GM23338 (cell line): ENCODE data around the gene CHRM5.

ENCODE experiments used
- CREB1 ChIP-seq: fragments of 250-450 bp; sonication (Bioruptor Pico); IDR thresholded peaks from 2 replicates; pipeline ENCODE4 v1.5.0; 2020; ENCODE audit warnings: low read depth, mild to moderate bottlenecking, moderate library complexity
- EZH2 ChIP-seq: fragments of 200-600 bp; sonication (generic); IDR thresholded peaks from one replicate; pipeline ENCODE4 v1.8.0; 2017; ENCODE audit warnings: antibody characterized with exemption, mild to moderate bottlenecking, low read depth; ENCODE audit not compliant: unreplicated experiment
- EZH2phosphoT487 ChIP-seq: fragments of 200-600 bp; sonication (generic); IDR thresholded peaks from one replicate; pipeline ENCODE4 v1.8.1; 2018; ENCODE audit warnings: antibody characterized with exemption; ENCODE audit not compliant: unreplicated experiment
- JUNB ChIP-seq: IDR thresholded peaks from one replicate; pipeline ENCODE4 v1.6.1; 2016; ENCODE audit warnings: antibody characterized with exemption; ENCODE audit not compliant: unreplicated experiment
- NANOG ChIP-seq: IDR thresholded peaks from 2 replicates; pipeline ENCODE4 v1.6.1; 2016; ENCODE audit warnings: antibody characterized with exemption, borderline replicate concordance
- POLR2AphosphoS5 ChIP-seq: IDR thresholded peaks from 2 replicates; pipeline ENCODE4 v1.6.1; 2016; ENCODE audit warnings: antibody characterized with exemption, low read depth
- STAT1 ChIP-seq: IDR thresholded peaks from one replicate; pipeline ENCODE4 v1.6.1; 2016; ENCODE audit warnings: antibody characterized with exemption; ENCODE audit not compliant: unreplicated experiment
- ZNF114 ChIP-seq: fragments of 250-450 bp; sonication (Bioruptor Pico); IDR thresholded peaks from 2 replicates; pipeline ENCODE4 v1.5.0; 2020; ENCODE audit warnings: mild to moderate bottlenecking, moderate library complexity
- TF ChIP-seq, protein P1 (sequence below), 2 experiments: fragments of 200-600 bp in 1 of 2; sonication (generic) in 1 of 2; conservative IDR thresholded peaks; 2 replicates each; pipeline versions ENCODE4 v1.5.1 to v1.6.1; 2016 to 2017; ENCODE audit warnings: antibody characterized with exemption in 2 of 2, low read depth in 2 of 2, mild to moderate bottlenecking in 2 of 2, moderate library complexity in 1 of 2
- TF ChIP-seq, protein P2 (sequence below): IDR thresholded peaks from one replicate; pipeline ENCODE4 v1.6.1; 2018; ENCODE audit warnings: antibody characterized with exemption; ENCODE audit not compliant: unreplicated experiment
- TF ChIP-seq, protein P3 (sequence below): IDR thresholded peaks from 2 replicates; pipeline ENCODE4 v1.6.1; 2016; ENCODE audit warnings: antibody characterized with exemption

DNA sequence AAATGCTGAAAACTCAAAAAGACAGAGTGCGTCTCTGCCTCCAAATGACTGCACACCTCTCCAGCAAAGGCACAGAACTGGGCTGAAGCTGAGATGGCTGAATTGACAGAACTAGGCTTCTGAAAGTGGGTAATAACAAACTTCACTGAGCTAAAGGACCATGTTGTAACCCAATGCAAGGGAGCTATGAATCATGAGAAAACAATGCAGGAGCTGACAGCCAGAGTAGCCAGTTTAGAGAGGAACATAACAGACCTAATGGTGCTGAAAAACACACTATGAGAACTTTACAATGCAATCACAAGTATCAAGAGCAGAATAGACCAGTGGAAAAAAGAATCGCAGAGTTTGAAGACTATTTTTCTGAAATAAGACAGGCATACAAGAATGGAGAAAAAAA lies 80.8 kb downstream of the CHRM5 start:
- TF ChIP-seq, protein P1, sequence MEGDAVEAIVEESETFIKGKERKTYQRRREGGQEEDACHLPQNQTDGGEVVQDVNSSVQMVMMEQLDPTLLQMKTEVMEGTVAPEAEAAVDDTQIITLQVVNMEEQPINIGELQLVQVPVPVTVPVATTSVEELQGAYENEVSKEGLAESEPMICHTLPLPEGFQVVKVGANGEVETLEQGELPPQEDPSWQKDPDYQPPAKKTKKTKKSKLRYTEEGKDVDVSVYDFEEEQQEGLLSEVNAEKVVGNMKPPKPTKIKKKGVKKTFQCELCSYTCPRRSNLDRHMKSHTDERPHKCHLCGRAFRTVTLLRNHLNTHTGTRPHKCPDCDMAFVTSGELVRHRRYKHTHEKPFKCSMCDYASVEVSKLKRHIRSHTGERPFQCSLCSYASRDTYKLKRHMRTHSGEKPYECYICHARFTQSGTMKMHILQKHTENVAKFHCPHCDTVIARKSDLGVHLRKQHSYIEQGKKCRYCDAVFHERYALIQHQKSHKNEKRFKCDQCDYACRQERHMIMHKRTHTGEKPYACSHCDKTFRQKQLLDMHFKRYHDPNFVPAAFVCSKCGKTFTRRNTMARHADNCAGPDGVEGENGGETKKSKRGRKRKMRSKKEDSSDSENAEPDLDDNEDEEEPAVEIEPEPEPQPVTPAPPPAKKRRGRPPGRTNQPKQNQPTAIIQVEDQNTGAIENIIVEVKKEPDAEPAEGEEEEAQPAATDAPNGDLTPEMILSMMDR (conservative IDR thresholded peaks at IDR 0.05; ENCODE audit: low read depth in 2 of 2) = no peak
- TF ChIP-seq POLR2AphosphoS5 (no peak), EZH2phosphoT487 (no peak), CREB1 (CRISPR knock-in tag) (no peak), EZH2 (no peak), JUNB (no peak), NANOG (no peak), STAT1 (no peak), ZNF114 (CRISPR knock-in tag) (no peak)
- TF ChIP-seq, protein P2, sequence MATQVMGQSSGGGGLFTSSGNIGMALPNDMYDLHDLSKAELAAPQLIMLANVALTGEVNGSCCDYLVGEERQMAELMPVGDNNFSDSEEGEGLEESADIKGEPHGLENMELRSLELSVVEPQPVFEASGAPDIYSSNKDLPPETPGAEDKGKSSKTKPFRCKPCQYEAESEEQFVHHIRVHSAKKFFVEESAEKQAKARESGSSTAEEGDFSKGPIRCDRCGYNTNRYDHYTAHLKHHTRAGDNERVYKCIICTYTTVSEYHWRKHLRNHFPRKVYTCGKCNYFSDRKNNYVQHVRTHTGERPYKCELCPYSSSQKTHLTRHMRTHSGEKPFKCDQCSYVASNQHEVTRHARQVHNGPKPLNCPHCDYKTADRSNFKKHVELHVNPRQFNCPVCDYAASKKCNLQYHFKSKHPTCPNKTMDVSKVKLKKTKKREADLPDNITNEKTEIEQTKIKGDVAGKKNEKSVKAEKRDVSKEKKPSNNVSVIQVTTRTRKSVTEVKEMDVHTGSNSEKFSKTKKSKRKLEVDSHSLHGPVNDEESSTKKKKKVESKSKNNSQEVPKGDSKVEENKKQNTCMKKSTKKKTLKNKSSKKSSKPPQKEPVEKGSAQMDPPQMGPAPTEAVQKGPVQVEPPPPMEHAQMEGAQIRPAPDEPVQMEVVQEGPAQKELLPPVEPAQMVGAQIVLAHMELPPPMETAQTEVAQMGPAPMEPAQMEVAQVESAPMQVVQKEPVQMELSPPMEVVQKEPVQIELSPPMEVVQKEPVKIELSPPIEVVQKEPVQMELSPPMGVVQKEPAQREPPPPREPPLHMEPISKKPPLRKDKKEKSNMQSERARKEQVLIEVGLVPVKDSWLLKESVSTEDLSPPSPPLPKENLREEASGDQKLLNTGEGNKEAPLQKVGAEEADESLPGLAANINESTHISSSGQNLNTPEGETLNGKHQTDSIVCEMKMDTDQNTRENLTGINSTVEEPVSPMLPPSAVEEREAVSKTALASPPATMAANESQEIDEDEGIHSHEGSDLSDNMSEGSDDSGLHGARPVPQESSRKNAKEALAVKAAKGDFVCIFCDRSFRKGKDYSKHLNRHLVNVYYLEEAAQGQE = no peak
- TF ChIP-seq, protein P3, sequence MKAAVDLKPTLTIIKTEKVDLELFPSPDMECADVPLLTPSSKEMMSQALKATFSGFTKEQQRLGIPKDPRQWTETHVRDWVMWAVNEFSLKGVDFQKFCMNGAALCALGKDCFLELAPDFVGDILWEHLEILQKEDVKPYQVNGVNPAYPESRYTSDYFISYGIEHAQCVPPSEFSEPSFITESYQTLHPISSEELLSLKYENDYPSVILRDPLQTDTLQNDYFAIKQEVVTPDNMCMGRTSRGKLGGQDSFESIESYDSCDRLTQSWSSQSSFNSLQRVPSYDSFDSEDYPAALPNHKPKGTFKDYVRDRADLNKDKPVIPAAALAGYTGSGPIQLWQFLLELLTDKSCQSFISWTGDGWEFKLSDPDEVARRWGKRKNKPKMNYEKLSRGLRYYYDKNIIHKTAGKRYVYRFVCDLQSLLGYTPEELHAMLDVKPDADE = no peak
